ENCODE results near the gene MRGPRE. TPM values are rescaled to one million over a fixed set of nuclear protein-coding genes. Genes with fewer than 3 reads are reported as not detected.

The MRGPRE gene
- polyA plus RNA-seq, 2 of the 4 experiments (the other 2 are of a cell fraction): not detected

GRCh38 chr11:3214420-3214699 lies 17.9 kb downstream of the MRGPRE start:
- FAIRE-seq: no peak

GRCh38 chr11:3213659-3214419 lies 18.4 kb downstream of the MRGPRE start:
- FAIRE-seq (no peak), ATAC-seq (no peak), DNase-seq (ENCODE audit: low read depth in 1 of 2, low spot score in 1 of 2) (no peak)
- 45% methylated on average over 22 of the region's 24 CpGs for WGBS (ENCODE audit: missing lambda C conversion rate)
- CTCF ChIA-PET: interaction anchor here (3.6 kb wide), 1 partner anchor 123 kb away, joined by 19 read pairs; no protein-coding TSS in a partner anchor
- H3K4me3 ChIP-seq: no peak overlapping the region
- H3K9me3 ChIP-seq: peaks cover 6% of the 10 kb centered on the region; the same call in 2 of the 3 replicates
- POLR2A ChIA-PET: no interaction called here
- no peak overlapping the region for H3K27ac ChIP-seq
- H3K4me2 ChIP-seq: no peak overlapping the region
- TF ChIP-seq SMC3 (IDR thresholded peaks at IDR 0.05): no peak
- no peak for TF ChIP-seq HES2 (IDR thresholded peaks at IDR 0.05)
- TF ChIP-seq NR3C1 (IDR thresholded peaks at IDR 0.05): no peak
- no peak for TF ChIP-seq KDM1A (IDR thresholded peaks at IDR 0.05; ENCODE audit: low read depth)
- TF ChIP-seq ZSCAN20 (CRISPR knock-in tag; IDR thresholded peaks at IDR 0.05): no peak
- TF ChIP-seq, protein P1, sequence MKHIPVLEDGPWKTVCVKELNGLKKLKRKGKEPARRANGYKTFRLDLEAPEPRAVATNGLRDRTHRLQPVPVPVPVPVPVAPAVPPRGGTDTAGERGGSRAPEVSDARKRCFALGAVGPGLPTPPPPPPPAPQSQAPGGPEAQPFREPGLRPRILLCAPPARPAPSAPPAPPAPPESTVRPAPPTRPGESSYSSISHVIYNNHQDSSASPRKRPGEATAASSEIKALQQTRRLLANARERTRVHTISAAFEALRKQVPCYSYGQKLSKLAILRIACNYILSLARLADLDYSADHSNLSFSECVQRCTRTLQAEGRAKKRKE (CRISPR knock-in tag; IDR thresholded peaks at IDR 0.05; ENCODE audit: low read depth): no peak
- no peak for TF ChIP-seq EHMT2 (IDR thresholded peaks at IDR 0.05; ENCODE audit: low read depth)
- TF ChIP-seq MAZ (IDR thresholded peaks at IDR 0.05; ENCODE audit: borderline replicate concordance, low read depth, low read length): no peak
- no peak for TF ChIP-seq KDM5A (IDR thresholded peaks at IDR 0.05)
- H3K4me1 ChIP-seq: peaks cover 5% of the 10 kb centered on the region; the same call in 1 of the 3 replicates

More at GRCh38 chr11:3214420-3214699, 17.9 kb downstream of the MRGPRE start:
- ATAC-seq (no peak), DNase-seq (ENCODE audit: low read depth in 1 of 2, low spot score in 1 of 2) (no peak)
- Histone ChIP-seq H3K27ac (no peak overlapping the region), H3K4me3 (no peak overlapping the region), H3K9me3 (peaks cover 6% of the 10 kb centered on the region; the same call in 2 of the 3 replicates), H3K4me2 (no peak overlapping the region), H3K4me1 (peaks cover 5% of the 10 kb centered on the region; the same call in 1 of the 3 replicates)
- 29% methylated on average over 4 of the region's 4 CpGs for WGBS (ENCODE audit: missing lambda C conversion rate)
- CTCF ChIA-PET: interaction anchor here (1.0 to 3.6 kb wide), 2 partner anchors 123 to 178 kb away, joined by 4 to 19 read pairs; no protein-coding TSS in a partner anchor
- POLR2A ChIA-PET: no interaction called here
- TF ChIP-seq HEYL (CRISPR knock-in tag; IDR thresholded peaks at IDR 0.05) (no peak), TFCP2L1 (CRISPR knock-in tag; IDR thresholded peaks at IDR 0.05) (no peak), JUNB (IDR thresholded peaks at IDR 0.05) (no peak), FOSL2 (IDR thresholded peaks at IDR 0.05) (no peak), FOSL2 (CRISPR knock-in tag; IDR thresholded peaks at IDR 0.05) (no peak), HES2 (IDR thresholded peaks at IDR 0.05) (no peak), RCOR1 (IDR thresholded peaks at IDR 0.05; ENCODE audit: low read depth, low read length) (no peak), BCL3 (IDR thresholded peaks at IDR 0.05) (no peak), ZNF302 (CRISPR knock-in tag; IDR thresholded peaks at IDR 0.05) (no peak), CEBPB (IDR thresholded peaks at IDR 0.05) (no peak), NR3C1 (IDR thresholded peaks at IDR 0.05) (no peak), HMGXB4 (CRISPR knock-in tag; IDR thresholded peaks at IDR 0.05; ENCODE audit: borderline replicate concordance) (no peak), MAFK (IDR thresholded peaks at IDR 0.05; ENCODE audit: partially characterized antibody) (no peak), NFE2L2 (conservative IDR thresholded peaks at IDR 0.05; ENCODE audit: low read length) (no peak), SREBF2 (IDR thresholded peaks at IDR 0.05) (no peak), CBX2 (IDR thresholded peaks at IDR 0.05; ENCODE audit: borderline replicate concordance, low read depth) (no peak), CHD4 (IDR thresholded peaks at IDR 0.05; ENCODE audit: borderline replicate concordance) (no peak), ZSCAN20 (CRISPR knock-in tag; IDR thresholded peaks at IDR 0.05) (no peak)

All from A549 (cell line).